ENCODE results near the gene TPRG1L.

TPRG1L gene

GRCh38 chr1:3586986-3587759 lies 37.6 kb upstream of the TPRG1L start:
- no peak for DNase-seq (ENCODE audit: low spot score)
- no peak for TF ChIP-seq CTCF (IDR thresholded peaks at IDR 0.05)

GRCh38 chr1:3588395-3588794 lies 36.4 kb upstream of the TPRG1L start:
- H3K27ac ChIP-seq, result no peak overlapping the region
- no peak for DNase-seq (ENCODE audit: low spot score)
- H3K4me3 ChIP-seq, result no peak overlapping the region
- no peak for TF ChIP-seq CTCF (IDR thresholded peaks at IDR 0.05)

More at GRCh38 chr1:3586986-3587759, 37.6 kb upstream of the TPRG1L start:
- Histone ChIP-seq H3K4me3 (no peak overlapping the region), H3K27ac (no peak overlapping the region)

GRCh38 chr1:3590139-3590763 lies 34.6 kb upstream of the TPRG1L start:
- H3K4me3 ChIP-seq, result no peak overlapping the region
- no peak for DNase-seq (ENCODE audit: low spot score)
- H3K27ac ChIP-seq, result no peak overlapping the region

GRCh38 chr1:3590951-3591865 lies 33.6 kb upstream of the TPRG1L start:
- DNase-seq (ENCODE audit: low spot score), result no peak
- no peak for TF ChIP-seq CTCF (IDR thresholded peaks at IDR 0.05)
- no peak overlapping the region for H3K4me3 ChIP-seq
- H3K27ac ChIP-seq, result no peak overlapping the region

More at GRCh38 chr1:3590139-3590763, 34.6 kb upstream of the TPRG1L start:
- TF ChIP-seq CTCF (IDR thresholded peaks at IDR 0.05), result no peak

- DNase-seq (ENCODE audit: low spot score), result no peak
- no peak overlapping the region for H3K4me3 ChIP-seq
- no peak for TF ChIP-seq CTCF (IDR thresholded peaks at IDR 0.05)
- no peak overlapping the region for H3K27ac ChIP-seq
These were observed 31.5 kb upstream of the TPRG1L start for GRCh38 chr1:3593334-3593733.

- Histone ChIP-seq H3K4me3 (no peak overlapping the region), H3K27ac (no peak overlapping the region)
- no peak for TF ChIP-seq CTCF (IDR thresholded peaks at IDR 0.05)
- DNase-seq (ENCODE audit: low spot score), result no peak
These were observed 31.1 kb upstream of the TPRG1L start for GRCh38 chr1:3593745-3594144.

Data from coronary artery (tissue), 2 donors.